Nucleus accumbens (tissue), 56 donors: ENCODE data around the gene OXCT1.
"Not testable (repeated sequence)": the region's sequence is repeated elsewhere in the genome, so short reads cannot be mapped to it uniquely, and the experiment has no call there.

Source experiments
- DNase-seq, 56 donors: peaks; one replicate each; lab custom pipeline; 2025; lab: John Stamatoyannopoulos, UW

OXCT1 gene

DNA sequence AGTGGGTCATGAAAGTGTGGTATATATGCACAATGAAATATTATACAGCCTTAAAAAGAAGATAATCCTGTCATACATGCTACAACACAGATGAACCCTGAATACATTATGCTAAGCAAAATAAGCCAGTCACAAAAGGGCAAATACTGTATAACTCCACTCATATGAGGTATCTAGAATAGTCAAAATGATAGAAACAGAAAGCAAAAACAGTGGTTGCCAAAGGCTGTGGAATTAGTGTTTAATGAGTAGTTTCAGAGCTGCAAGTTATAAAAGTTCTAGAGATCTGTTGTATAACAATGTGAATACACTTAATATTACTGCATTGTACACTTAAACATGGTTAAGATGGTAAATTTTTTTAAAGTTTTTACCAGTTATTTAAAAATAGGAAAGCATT lies 135.0 kb downstream of the OXCT1 start:
- DNase-seq, result no peak

DNA sequence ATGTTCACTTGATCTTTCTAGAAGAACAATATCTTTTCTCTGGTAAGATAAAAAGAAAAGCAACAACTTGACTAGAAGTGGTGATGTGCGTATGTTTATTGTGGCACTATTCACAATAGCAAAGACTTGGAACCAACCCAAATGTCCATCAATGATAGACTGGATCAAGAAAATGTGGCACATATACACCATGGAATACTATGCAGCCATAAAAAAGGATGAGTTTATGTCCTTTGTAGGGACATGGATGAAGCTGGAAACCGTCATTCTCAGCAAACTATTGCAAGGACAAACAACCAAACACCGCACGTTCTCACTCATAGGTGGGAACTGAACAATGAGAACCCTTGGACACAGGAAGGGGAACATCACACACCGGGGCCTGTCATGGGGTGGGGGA lies 140.8 kb downstream of the OXCT1 start:
- not testable (repeated sequence) for DNase-seq

- no peak for DNase-seq
Observed at GRCh38 chr5:41728281-41728680, 141.9 kb downstream of the OXCT1 start.

DNA sequence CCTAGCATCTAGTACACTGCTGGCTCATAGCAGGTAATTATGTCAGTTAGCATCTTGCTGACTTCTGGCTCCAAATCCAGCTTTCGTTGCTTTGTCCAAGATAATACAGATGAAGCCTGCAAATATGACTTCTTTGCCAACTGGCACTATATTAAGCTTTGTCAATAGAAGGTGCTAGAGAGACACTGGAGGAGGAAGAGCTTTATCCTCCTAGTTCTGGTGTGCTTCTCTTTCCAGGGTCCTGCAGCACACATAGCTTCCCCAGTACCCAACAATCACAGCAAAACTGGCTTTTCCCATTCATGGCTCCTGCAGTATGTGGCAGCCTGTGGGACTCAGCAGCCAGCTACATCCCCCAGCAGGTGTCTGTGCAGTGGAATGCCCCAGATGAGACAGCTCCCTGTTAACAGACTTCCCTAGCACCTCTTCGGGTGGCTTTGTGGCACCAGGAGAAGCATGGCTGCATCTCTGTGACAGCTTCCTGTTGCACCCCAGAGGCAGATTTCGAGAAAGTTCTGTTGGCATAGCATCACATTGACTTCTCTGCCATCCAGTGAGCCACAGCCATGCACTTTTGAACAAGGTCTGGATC lies 147.8 kb downstream of the OXCT1 start:
- no peak for DNase-seq

- DNase-seq, result no peak
Observed at GRCh38 chr5:41721516-41721915, 148.7 kb downstream of the OXCT1 start.

- no peak for DNase-seq
Observed at GRCh38 chr5:41716382-41716781, 153.8 kb downstream of the OXCT1 start.

DNA sequence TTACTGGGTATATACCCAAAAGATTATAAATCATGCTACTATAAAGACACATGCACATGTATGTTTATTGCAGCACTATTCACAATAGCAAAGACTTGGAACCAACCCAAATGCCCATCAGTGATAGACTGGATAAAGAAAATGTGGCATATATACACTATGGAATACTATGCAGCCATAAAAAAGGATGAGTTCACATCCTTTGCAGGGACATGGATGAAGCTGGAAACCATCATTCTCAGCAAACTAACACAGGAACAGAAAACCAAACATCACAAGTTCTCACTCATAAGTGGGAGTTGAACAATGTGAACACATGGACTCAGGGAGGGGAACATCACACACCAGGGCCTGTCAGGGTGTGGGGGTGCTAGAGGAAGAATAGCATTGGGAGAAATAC lies 155.8 kb downstream of the OXCT1 start:
- DNase-seq, result not testable (repeated sequence)

- DNase-seq, result no peak
Observed at GRCh38 chr5:41708604-41708940, 161.7 kb downstream of the OXCT1 start.

- no peak for DNase-seq
Observed at GRCh38 chr5:41707853-41708603, 162.2 kb downstream of the OXCT1 start.

DNA sequence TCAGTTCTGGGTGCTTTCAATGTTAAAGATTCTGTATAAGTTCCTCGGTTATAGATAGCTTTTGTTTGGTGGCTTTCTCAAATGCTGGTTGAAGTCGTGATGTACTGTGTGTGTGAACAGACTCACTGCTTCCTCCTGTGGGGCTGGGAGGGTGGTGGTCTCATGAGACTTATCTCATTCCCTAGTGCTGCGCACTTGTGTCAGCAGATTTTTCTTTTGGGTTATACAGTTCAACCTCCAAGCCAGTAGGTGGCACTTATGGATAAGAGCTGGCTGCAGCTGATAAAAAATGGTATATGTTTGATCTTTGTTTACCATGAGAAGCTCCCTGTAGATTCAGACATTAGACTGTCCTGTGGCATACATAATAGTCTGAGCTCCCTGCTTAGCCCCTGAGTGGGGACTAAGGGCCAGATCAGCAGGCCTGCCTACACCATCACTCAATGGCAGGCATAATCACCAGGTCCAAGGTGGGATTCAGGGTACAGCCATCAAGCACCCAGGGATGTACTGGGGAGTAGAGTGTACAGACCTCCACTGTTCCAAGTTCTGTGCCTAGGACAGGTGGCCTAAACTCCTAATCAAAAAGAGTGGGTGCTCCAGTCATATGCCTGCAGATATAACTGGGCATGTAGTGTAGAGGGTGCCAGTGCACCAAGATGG lies 174.2 kb downstream of the OXCT1 start:
- DNase-seq, result no peak

- DNase-seq, result no peak
Observed at GRCh38 chr5:41686767-41687166, 183.5 kb downstream of the OXCT1 start.

GRCh38 chr5:41686191-41686590 lies 184.0 kb downstream of the OXCT1 start:
- DNase-seq, result no peak

GRCh38 chr5:41683181-41683580 lies 187.0 kb downstream of the OXCT1 start:
- DNase-seq, result no peak

- DNase-seq, result no peak
Observed at GRCh38 chr5:41682641-41683040, 187.6 kb downstream of the OXCT1 start.

DNA sequence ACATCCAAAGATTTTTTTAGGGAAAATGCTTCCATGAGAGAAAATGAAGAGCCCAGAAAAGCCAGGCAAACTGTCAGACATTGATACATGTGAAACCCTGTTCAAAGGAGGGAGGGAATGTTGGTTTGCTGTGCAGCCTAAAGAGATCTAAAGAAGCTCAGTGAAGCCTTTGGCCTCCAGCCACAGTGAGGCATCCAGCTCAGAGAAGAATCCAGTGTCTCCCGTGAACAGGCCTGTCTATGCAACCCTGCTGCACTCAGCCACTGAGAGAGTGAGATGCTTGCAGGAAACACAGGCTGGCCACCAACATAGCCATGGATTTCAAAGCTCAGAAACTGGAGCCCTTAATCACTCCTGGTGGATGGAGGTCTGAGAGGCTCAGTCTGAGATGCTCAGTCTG lies 188.4 kb downstream of the OXCT1 start:
- no peak for DNase-seq
